GM20431 (cell line): Measurements from ENCODE around the gene KATNBL1.
"Not testable (repeated sequence)": the region's sequence is repeated elsewhere in the genome, so short reads cannot be mapped to it uniquely, and the experiment has no call there.

Experiments used
- in situ Hi-C: fragments of 300-500 bp; cut with MseI, MboI; formaldehyde crosslinking; loops from one replicate; pipeline ENCODE4 v1.15.0; 2020; ENCODE audit warnings: low sequenced_read_pairs; ENCODE audit not compliant: unreplicated experiment

The KATNBL1 gene

DNA sequence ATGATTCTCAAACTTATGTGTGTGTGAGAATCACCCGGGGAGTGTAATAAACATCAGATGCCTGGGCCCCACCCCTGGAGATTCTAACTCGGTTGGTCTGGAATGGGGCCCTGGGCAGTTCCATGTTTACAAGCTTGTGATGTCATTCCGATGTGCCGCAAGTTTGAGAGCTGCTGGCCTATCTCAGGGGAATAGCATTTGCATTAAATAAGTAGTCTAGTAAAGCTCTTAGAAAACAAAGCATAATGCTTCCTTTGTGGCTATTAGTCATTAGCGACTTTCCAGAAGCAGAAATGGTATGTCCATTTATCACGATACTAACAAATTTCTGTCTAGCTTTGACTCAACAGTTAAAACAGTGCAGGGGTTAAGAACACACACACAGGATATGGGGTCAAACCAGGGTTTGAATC lies 87.1 kb downstream of the KATNBL1 start:
- in situ Hi-C loops, result no loop called here

DNA sequence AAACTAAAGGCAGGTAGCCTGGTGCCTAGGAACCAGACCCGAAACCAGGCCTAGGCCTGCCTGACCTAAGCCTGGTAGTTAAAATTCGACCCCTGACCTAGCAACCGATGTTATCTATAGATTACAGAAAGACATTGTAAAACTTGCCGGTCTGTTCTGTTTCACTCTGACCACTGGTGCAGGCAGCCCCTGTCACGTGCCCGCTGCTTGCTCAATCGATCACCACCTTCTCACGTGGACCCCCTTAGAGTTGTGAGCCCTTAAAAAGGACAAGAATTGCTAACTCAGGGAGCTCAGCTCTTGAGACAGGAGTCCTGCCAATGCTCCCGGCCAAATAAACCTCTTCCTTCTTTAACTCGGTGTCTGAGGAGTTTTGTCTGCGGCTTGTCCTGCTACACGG lies 88.1 kb downstream of the KATNBL1 start:
- in situ Hi-C loops, result not testable (repeated sequence)

DNA sequence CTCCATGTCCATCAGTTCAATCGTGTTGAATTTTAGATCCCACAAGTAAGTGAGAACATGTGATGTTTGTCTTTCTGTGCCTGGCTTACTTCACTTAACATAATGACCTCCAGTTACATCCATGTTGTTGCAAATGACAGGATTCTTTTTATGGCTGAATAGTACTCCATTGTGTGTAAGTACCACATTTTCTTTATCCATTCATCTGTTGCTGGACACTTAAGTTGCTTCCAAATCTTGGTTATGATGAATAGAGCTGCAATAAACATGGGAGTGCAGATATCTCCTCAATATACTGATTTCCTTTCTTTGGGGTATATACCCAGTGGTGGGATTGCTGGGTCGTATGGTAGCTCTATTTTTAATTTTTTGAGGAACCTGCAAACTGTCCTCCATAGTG lies 89.5 kb downstream of the KATNBL1 start:
- in situ Hi-C loops, result not testable (repeated sequence)

DNA sequence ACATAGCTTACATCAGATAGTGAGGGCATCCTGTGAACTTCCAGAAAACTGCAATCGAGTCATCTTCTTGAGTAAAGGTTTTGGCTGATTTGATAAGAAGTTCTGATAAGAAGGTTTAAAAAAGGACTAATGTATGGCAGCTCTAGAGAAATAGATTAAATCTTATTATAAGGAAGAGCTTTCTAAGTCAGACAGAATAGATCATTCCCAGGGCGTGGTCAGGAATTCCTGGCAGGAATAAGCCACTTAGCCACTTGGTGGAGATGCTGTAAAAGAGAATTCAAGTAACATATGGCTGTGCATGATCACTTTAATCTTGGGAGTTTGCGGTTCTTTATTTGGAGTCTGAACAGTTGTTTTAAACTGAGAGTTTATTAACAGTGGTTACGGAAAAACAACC lies 90.6 kb downstream of the KATNBL1 start:
- in situ Hi-C loops, result no loop called here

DNA sequence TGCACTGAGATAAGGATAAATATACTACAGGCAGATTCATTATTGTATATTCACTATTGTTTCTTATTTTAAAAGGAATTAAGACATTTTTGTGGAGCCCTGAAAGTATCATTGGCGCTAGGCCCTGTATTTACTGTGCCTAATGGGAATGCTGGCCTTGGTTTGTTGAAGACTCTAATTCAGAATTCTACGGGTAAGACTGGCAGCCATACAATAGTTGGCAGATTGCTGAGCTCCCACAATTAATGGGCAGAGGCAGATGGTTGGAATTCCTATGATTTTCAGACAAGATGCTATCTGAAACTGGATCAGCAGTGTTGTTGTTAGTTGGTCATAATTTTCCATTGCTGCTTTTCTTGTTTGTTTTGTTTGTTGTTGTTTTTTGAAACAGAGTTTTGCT lies 93.3 kb downstream of the KATNBL1 start:
- in situ Hi-C loops, result no loop called here

DNA sequence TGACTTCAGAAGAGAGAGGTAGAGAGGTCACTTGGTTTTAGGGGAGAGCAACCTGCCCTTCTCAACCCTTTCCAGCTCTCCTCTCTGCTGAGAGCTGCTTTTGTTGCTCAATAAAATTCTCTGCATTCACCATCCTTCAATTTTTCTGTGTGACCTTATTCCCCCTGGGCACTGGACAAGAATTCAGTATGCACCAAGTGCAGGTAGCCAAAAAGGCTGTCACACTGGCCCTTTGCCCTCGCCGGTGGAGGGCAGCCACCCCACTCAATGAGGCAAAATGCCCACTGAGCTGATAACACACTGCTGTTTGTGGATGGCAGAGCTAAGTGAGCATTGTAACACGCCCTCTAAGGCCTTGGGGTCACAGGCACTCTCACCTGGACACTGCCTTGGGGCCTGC lies 95.2 kb downstream of the KATNBL1 start:
- in situ Hi-C loops, result no loop called here

DNA sequence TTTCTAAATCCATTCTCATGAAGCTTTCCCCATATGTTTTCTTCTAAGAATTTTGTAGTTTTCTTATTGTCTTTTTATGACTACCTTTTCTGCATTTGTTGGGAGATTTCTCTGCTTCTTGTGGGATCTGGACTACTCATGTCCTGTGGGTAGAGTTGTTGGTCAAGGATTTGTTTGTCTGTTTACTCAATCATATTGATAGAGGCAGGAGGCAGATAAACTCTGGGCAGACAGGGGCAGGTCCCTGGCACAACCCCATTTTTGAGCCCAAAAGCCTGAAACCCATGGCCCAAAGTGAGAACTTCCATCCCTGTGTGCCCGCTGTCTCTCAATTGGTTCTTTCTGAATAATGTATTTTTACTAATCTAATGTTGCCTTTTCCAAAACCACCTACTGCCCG lies 95.7 kb downstream of the KATNBL1 start:
- in situ Hi-C loops, result no loop called here

DNA sequence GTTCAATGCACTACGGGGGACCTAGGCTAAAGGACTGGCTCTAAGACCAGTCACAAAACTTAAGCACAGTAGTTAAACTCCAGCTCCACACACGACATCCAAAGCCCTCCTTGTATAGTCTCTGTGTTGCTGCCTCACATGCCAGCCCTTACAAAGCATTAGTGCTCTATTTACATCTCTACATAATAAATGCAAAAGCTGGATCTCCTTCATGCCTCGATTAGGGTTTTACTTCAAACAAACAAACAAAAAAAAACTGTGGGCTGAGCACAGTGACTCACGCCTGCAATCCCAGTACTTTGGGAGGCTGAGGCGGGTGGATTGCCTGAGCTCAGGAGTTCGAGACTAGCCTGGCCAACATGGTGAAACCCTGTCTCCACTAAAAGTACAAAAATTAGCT lies 98.4 kb downstream of the KATNBL1 start:
- in situ Hi-C loops, result no loop called here

DNA sequence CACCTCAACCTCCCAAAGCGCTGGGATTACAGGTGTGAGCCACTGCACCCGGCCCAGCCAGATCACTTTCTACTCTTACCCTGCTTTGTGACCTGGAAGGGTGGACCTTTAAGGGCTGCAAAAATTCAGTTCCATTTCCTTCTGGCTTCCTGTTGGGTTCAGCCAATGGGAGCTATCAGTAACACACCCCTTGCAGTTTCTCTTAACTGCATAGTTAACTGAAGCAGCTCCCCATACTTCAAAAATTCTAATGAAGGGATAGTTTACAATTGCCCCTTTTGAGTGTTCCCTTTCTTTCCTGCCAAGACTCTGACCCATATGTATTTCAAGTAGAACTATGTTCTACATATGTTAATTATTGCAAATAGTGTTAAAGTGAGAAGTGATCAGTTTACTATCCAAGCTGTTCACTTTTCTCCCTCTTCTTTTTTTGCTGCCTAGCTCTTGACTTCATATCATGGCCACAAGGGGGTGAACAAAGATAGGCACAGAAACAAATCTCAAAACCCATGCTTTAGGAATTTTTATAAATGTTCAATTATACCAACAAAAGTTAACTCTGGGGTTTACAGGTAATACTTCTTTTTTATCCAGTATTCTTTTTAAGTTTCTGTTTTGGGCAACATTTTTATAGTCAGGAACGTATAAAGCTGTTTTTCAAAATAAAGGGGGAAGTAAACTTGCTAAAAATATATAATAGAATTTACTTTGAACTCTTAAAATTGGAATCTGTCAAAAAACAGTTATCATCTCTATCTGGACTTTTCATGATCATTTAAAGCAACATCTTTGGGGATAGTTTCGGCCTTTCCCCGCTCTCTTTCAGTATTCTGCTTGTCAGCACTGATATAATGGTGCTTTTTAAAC lies 99.9 kb downstream of the KATNBL1 start:
- in situ Hi-C loops, result no loop called here

DNA sequence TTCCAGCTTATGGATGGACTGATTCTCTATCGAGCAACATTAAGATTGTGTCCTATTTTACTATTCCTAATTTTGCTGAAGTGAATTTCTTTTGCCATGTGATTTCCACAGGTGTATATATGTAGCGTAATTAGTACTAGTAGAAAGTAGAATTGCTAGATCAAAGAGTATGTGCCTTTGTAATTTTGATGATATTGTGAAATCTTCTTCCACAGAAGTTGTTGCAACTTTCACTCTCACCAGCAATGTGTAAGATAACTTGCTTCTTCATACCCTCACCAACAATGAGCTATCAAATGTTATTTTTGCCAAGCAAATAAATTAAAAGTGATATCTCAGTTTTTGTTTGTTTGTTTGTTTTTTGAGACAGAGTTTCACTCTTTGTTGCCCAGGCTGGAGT lies 102.6 kb downstream of the KATNBL1 start:
- in situ Hi-C loops, result no loop called here

DNA sequence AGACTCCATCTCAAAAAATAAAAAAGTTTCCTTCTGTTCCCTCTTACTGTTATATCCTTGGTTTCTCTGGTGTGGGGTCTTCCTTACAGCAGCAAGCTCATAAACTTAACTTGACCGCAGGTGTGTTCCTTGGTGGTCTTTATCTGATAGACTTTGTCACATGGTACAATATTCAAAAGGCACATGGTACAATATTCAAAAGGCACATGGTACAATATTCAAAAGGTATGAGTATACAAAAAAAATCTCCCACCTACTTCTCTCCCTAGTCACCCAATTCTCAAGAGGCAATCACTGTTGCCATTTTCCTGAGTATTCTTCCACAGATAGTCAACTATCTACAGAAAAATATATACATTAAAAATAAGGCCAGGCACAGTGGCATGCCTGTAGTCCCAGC lies 103.5 kb downstream of the KATNBL1 start:
- in situ Hi-C loops, result no loop called here

DNA sequence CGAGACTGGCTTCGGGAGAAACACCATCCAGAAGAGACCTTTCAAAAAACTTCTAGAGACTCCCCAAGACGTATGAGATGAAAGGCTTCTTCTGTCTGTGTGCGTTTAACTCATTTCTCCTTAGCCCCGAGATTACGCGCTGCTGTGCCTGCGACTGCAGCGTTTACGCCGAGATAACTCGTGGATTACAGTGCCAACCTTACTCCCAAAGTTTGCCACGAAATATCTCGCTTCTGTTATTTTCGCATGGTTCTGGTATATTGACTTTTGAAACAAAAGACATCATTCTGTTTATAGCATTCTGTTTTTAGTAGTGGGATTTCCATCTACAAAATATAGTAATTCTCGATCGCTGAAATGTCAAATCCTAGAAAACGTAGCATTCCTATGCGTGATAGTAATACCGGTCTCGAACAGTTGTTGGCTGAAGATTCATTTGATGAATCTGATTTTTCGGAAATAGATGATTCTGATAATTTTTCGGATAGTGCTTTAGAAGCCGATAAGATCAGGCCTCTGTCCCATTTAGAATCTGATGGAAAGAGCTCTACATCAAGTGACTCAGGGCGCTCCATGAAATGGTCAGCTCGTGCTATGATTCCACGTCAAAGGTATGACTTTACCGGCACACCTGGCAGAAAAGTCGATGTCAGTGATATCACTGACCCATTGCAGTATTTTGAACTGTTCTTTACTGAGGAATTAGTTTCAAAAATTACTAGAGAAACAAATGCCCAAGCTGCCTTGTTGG lies 107.5 kb downstream of the KATNBL1 start:
- in situ Hi-C loops, result no loop called here

DNA sequence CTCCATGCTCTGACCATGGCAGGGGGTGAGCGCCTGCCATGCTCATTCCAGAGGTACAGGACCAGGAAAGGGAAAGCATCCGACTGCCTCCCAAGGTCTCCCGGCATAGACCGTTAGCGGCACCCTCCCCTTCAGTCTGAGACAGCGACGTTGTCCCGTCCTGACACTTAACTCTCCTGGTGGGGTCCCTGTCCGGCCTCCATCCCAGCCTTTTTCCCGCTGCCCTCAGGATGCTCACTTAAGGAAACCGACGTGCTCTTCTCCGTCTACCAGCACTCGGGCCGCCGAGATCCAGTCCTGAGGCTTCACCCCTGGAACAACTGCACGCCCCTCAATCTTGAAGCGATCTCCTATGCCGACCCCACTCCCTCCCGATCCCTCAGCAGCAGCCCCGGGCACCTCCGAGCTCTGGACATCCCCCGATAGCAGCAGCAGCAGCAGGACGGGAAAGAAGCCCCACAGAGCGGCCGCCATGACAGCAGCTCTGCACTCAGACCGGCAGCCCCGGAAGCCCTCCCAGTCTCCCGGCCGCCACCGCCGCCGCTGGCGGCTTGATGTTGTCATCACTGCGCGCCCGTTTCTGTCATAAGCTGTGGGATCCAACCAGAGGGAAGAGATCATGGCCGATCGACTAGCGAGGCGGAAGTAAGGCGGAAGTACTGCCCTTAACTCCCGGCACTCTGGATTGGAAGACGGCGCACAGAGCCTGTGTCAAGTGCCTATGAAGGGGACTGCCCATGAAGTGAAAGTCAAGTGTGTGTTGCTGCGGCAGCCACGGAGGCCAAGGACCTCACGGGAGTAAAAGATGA lies 108.3 kb downstream of the KATNBL1 start, which contains the start of the genes EMC7 and PGBD4:
EMC7 (minus strand) TSS at position 497 of the 809 bp plus-strand sequence; CDS start at position 474, 23 bp downstream.
PGBD4 (plus strand) TSS at position 718 of the 809 bp plus-strand sequence. CDS start 449 bp downstream, outside the sequence.
- in situ Hi-C loops, result no loop called here

DNA sequence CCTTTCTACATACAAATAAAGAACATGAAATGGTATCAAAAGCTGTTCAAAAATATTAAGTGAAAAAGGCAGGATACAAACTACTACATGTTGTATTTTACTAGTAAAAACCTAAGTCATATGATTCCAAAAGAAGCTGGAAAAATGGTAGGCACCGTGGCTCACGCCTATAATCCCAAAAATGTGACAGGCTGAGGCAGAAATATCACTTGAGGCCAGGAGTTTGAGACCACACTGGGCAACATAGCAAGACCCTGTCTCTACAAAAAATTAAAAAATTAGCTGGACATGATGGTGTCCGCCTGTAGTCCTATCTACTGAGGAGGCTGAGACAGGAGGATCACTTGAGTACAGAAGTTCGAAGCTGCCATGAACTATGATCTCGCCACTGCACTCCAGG lies 110.0 kb downstream of the KATNBL1 start:
- in situ Hi-C loops, result no loop called here
